Measurements from ENCODE around the gene YKT6.

The YKT6 gene

GRCh38 chr7:44184206-44184872, 16.4 kb upstream of the YKT6 start (continued):
- TF ChIP-seq ZBTB11 (tag by site-specific recombination; conservative IDR thresholded peaks at IDR 0.05; ENCODE audit: low read depth) = no peak
- no peak for TF ChIP-seq REPIN1 (tag by site-specific recombination; IDR thresholded peaks at IDR 0.05; ENCODE audit: low read depth)
- TF ChIP-seq ZNF449 (tag by site-specific recombination; IDR thresholded peaks at IDR 0.05) = no peak
- TF ChIP-seq ZNF658 (tag by site-specific recombination; IDR thresholded peaks at IDR 0.05) = no peak
- TF ChIP-seq ZFP69B (tag by site-specific recombination; IDR thresholded peaks at IDR 0.05) = no peak
- 0 out of 2 replicates have a peak, but pooled peaks have one; percentile 18 for TF ChIP-seq ZBTB48 (tag by site-specific recombination; IDR thresholded peaks at IDR 0.05)
- no peak for TF ChIP-seq ZNF670 (tag by site-specific recombination; IDR thresholded peaks at IDR 0.05; ENCODE audit: low read depth)
- peak; percentile 66; the same call in 1 of the 2 replicates for TF ChIP-seq ZBTB17 (tag by site-specific recombination; IDR thresholded peaks at IDR 0.05)
- no peak for TF ChIP-seq ZSCAN5A (tag by site-specific recombination; IDR thresholded peaks at IDR 0.05)

- no peak overlapping the region for H3K4me3 ChIP-seq (ENCODE audit: low read depth, low read length)
Measured at GRCh38 chr7:44184873-44185446, 15.8 kb upstream of the YKT6 start.

More at GRCh38 chr7:44184873-44185446, 15.8 kb upstream of the YKT6 start:
- POLR2A ChIA-PET = no interaction called here
- no peak overlapping the region for H3K27ac ChIP-seq (ENCODE audit: extremely low read depth, low read depth, low read length)
- H3K4me1 ChIP-seq (ENCODE audit: control insufficient read depth, insufficient read depth, low read length) = 0 out of 2 replicates have a peak, but pooled peaks cover 2% of the 10 kb centered on the region
- TF ChIP-seq ZIC2 (tag by site-specific recombination; IDR thresholded peaks at IDR 0.05) = peak; percentile 37; the same call in 1 of the 2 replicates
- peak; percentile 83 for TF ChIP-seq ZNF366 (tag by site-specific recombination; conservative IDR thresholded peaks at IDR 0.05)
- no peak for TF ChIP-seq ZNF2 (tag by site-specific recombination; IDR thresholded peaks at IDR 0.05)
- 0 out of 2 replicates have a peak, but pooled peaks have one; percentile 8 for TF ChIP-seq ZNF398 (tag by site-specific recombination; IDR thresholded peaks at IDR 0.05)
- TF ChIP-seq PBX3 (CRISPR knock-in tag; IDR thresholded peaks at IDR 0.05) = no peak
- CTCF ChIA-PET = interaction anchor here (1.3 kb wide), 1 partner anchor 13 kb away, joined by 4 read pairs; no protein-coding TSS in a partner anchor
- no peaks in the 10 kb centered on the region for H3K9me3 ChIP-seq (ENCODE audit: control insufficient read depth, insufficient read depth, low read depth, low read length)
- no peaks in the 10 kb centered on the region for H3K36me3 ChIP-seq (ENCODE audit: control insufficient read depth in 2 of 2, insufficient read depth in 1 of 2, low read length in 2 of 2)

Data from HEK293 (cell line).